ENCODE results near the gene C1orf115.
A peak's percentile ranks its signal among the peaks of the same experiment; 100 is the strongest.

The C1orf115 gene

GRCh38 chr1:220690140-220691052 lies at the start of gene C1orf115:
C1orf115 (plus strand) TSS chr1:220690363; CDS start chr1:220690403, 40 bp downstream.
- Histone ChIP-seq H3K27me3 (ENCODE audit: control insufficient read depth in 1 of 2, insufficient read depth in 2 of 2, low read length in 2 of 2) (peaks cover 32% of the 10 kb centered on the region in 2 donors), H3K36me3 (ENCODE audit: control insufficient read depth in 2 of 2, insufficient read depth in 2 of 2, low read length in 2 of 2) (no peaks in the 10 kb centered on the region), H3K4me1 (ENCODE audit: control insufficient read depth, insufficient read depth, low read length) (peaks cover 12% of the 10 kb centered on the region), H3K9me3 (ENCODE audit: control insufficient read depth in 2 of 2, low read length in 2 of 2) (no peaks in the 10 kb centered on the region), H3K4me3 (ENCODE audit: low read length in 2 of 2) (peak within 1 kb of the TSS; percentile 69 to 74), H3K27ac (ENCODE audit: low read length) (no peak within 1 kb of the TSS), H3K9ac (ENCODE audit: low read length in 2 of 2) (no peak within 1 kb of the TSS)

- peaks cover 0 to 5% of the 10 kb centered on the region in 2 donors for H3K36me3 ChIP-seq (ENCODE audit: control insufficient read depth in 2 of 2, insufficient read depth in 2 of 2, low read length in 2 of 2)
- no peak overlapping the region for H3K4me3 ChIP-seq (ENCODE audit: low read length in 2 of 2)
- no peaks in the 10 kb centered on the region for H3K4me1 ChIP-seq (ENCODE audit: control insufficient read depth, insufficient read depth, low read length)
- H3K27me3 ChIP-seq (ENCODE audit: control insufficient read depth in 1 of 2, insufficient read depth in 2 of 2, low read length in 2 of 2): no peaks in the 10 kb centered on the region
- no peak overlapping the region for H3K9ac ChIP-seq (ENCODE audit: low read length in 2 of 2)
- H3K27ac ChIP-seq (ENCODE audit: low read length): no peak overlapping the region
- no peaks in the 10 kb centered on the region for H3K9me3 ChIP-seq (ENCODE audit: control insufficient read depth in 2 of 2, low read length in 2 of 2)
Observed at GRCh38 chr1:220642285-220642684, 47.9 kb upstream of the C1orf115 start.

DNA sequence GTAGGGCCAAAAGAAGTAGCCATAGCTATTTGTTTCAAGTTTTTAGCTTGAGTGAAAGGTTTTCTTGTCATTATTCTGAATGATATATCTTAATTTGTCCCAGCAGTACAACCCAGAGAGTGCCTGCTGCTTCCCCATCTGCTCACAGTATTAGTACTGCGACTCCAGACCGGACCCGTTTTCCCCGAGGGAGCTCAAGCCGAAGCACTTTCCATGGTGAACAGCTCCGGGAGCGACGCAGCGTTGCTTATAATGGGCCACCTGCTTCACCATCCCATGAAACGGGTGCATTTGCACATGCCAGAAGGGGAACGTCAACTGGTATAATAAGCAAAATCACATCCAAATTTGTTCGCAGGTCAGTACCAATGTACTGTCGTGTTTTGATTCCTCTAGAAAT lies 37.2 kb upstream of the C1orf115 start:
- H3K9me3 ChIP-seq (ENCODE audit: control insufficient read depth in 2 of 2, low read length in 2 of 2): no peaks in the 10 kb centered on the region
- H3K27me3 ChIP-seq (ENCODE audit: control insufficient read depth in 1 of 2, insufficient read depth in 2 of 2, low read length in 2 of 2): no peaks in the 10 kb centered on the region
- H3K9ac ChIP-seq (ENCODE audit: low read length in 2 of 2): no peak overlapping the region
- H3K36me3 ChIP-seq (ENCODE audit: control insufficient read depth in 2 of 2, insufficient read depth in 2 of 2, low read length in 2 of 2): peaks cover 11 to 15% of the 10 kb centered on the region in 2 donors
- H3K4me1 ChIP-seq (ENCODE audit: control insufficient read depth, insufficient read depth, low read length): no peaks in the 10 kb centered on the region
- H3K27ac ChIP-seq (ENCODE audit: low read length): no peak overlapping the region
- no peak overlapping the region for H3K4me3 ChIP-seq (ENCODE audit: low read length in 2 of 2)

GRCh38 chr1:220655509-220655908 lies 34.7 kb upstream of the C1orf115 start:
- Histone ChIP-seq H3K9me3 (ENCODE audit: control insufficient read depth in 2 of 2, low read length in 2 of 2) (no peaks in the 10 kb centered on the region), H3K4me3 (ENCODE audit: low read length in 2 of 2) (no peak overlapping the region), H3K4me1 (ENCODE audit: control insufficient read depth, insufficient read depth, low read length) (no peaks in the 10 kb centered on the region), H3K9ac (ENCODE audit: low read length in 2 of 2) (no peak overlapping the region), H3K27me3 (ENCODE audit: control insufficient read depth in 1 of 2, insufficient read depth in 2 of 2, low read length in 2 of 2) (no peaks in the 10 kb centered on the region), H3K27ac (ENCODE audit: low read length) (no peak overlapping the region), H3K36me3 (ENCODE audit: control insufficient read depth in 2 of 2, insufficient read depth in 2 of 2, low read length in 2 of 2) (peaks cover 11 to 15% of the 10 kb centered on the region in 2 donors)

DNA sequence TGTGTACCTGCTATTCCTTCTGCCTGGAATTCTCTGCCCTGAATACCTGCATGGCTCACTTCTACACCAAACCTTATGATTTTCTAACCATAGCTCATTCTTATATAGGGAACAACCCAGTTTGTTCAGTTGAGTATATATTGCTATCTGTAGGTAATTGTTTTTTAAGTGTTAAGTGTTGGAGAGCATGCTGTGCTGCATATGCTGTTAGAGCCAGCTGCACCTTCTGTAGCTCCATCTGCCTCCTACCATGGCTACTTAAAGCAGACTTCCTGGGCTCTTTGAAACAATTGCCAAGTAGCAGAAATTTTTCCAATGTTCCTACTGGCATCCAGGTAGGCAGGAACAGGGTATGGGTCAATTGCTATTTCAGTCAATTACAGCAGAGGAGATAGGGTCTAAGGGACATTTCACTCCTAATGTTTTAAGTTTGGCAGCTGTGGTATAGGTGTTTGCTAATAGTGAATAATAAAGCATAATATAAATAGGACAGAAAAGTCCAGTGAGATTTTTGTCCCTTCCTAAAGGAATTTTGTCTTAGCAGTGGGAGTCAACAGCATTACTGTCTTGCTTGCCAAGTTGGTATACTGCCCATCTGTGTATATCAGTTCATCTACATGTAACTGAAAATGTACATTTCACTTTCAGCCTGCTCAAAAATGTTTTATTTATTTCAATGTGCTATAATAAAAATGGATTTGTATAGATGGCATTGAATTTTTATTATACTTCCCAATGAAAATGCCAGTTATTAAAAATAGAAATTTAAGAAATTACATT lies 34.0 kb upstream of the C1orf115 start:
- H3K9me3 ChIP-seq (ENCODE audit: control insufficient read depth in 2 of 2, low read length in 2 of 2): no peaks in the 10 kb centered on the region
- H3K36me3 ChIP-seq (ENCODE audit: control insufficient read depth in 2 of 2, insufficient read depth in 2 of 2, low read length in 2 of 2): peaks cover 11 to 18% of the 10 kb centered on the region in 2 donors
- H3K27ac ChIP-seq (ENCODE audit: low read length): no peak overlapping the region
- no peak overlapping the region for H3K9ac ChIP-seq (ENCODE audit: low read length in 2 of 2)
- no peak overlapping the region for H3K4me3 ChIP-seq (ENCODE audit: low read length in 2 of 2)
- H3K4me1 ChIP-seq (ENCODE audit: control insufficient read depth, insufficient read depth, low read length): no peaks in the 10 kb centered on the region
- no peaks in the 10 kb centered on the region for H3K27me3 ChIP-seq (ENCODE audit: control insufficient read depth in 1 of 2, insufficient read depth in 2 of 2, low read length in 2 of 2)

- Histone ChIP-seq H3K36me3 (ENCODE audit: control insufficient read depth in 2 of 2, insufficient read depth in 2 of 2, low read length in 2 of 2) (no peaks in the 10 kb centered on the region), H3K4me1 (ENCODE audit: control insufficient read depth, insufficient read depth, low read length) (no peaks in the 10 kb centered on the region), H3K9me3 (ENCODE audit: control insufficient read depth in 2 of 2, low read length in 2 of 2) (no peaks in the 10 kb centered on the region)
Observed at GRCh38 chr1:220666349-220666748, 23.8 kb upstream of the C1orf115 start.

DNA sequence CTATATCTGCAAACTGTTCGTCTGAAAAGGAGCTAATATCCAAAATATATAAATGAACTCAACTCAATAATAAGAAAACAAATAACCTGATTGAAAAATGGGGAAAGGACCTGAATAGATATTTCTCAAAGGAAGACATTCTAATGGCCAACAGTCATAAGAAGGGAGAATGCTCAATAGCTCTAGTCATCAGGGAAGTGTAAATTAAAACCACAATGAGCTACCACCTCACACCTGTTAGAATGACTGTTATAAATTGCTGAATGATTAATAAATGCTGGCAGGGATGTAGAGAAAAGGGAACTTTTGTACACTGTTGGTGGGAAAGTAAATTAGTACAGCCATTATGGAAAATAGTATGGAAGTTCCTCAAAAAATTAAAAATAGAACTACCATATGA lies 21.2 kb upstream of the C1orf115 start:
- H3K9me3 ChIP-seq (ENCODE audit: control insufficient read depth in 2 of 2, low read length in 2 of 2): no peaks in the 10 kb centered on the region
- peaks cover 0 to 4% of the 10 kb centered on the region in 2 donors for H3K27me3 ChIP-seq (ENCODE audit: control insufficient read depth in 1 of 2, insufficient read depth in 2 of 2, low read length in 2 of 2)
- no peaks in the 10 kb centered on the region for H3K36me3 ChIP-seq (ENCODE audit: control insufficient read depth in 2 of 2, insufficient read depth in 2 of 2, low read length in 2 of 2)
- H3K4me1 ChIP-seq (ENCODE audit: control insufficient read depth, insufficient read depth, low read length): no peaks in the 10 kb centered on the region
- no peak overlapping the region for H3K9ac ChIP-seq (ENCODE audit: low read length in 2 of 2)
- no peak overlapping the region for H3K27ac ChIP-seq (ENCODE audit: low read length)
- no peak overlapping the region for H3K4me3 ChIP-seq (ENCODE audit: low read length in 2 of 2)

More at GRCh38 chr1:220666349-220666748, 23.8 kb upstream of the C1orf115 start:
- no peaks in the 10 kb centered on the region for H3K27me3 ChIP-seq (ENCODE audit: control insufficient read depth in 1 of 2, insufficient read depth in 2 of 2, low read length in 2 of 2)
- no peak overlapping the region for H3K27ac ChIP-seq (ENCODE audit: low read length)
- no peak overlapping the region for H3K4me3 ChIP-seq (ENCODE audit: low read length in 2 of 2)
- no peak overlapping the region for H3K9ac ChIP-seq (ENCODE audit: low read length in 2 of 2)

GRCh38 chr1:220670365-220670764 lies 19.8 kb upstream of the C1orf115 start:
- no peaks in the 10 kb centered on the region for H3K9me3 ChIP-seq (ENCODE audit: control insufficient read depth in 2 of 2, low read length in 2 of 2)
- no peaks in the 10 kb centered on the region for H3K36me3 ChIP-seq (ENCODE audit: control insufficient read depth in 2 of 2, insufficient read depth in 2 of 2, low read length in 2 of 2)
- H3K27ac ChIP-seq (ENCODE audit: low read length): no peak overlapping the region
- no peaks in the 10 kb centered on the region for H3K4me1 ChIP-seq (ENCODE audit: control insufficient read depth, insufficient read depth, low read length)
- H3K4me3 ChIP-seq (ENCODE audit: low read length in 2 of 2): no peak overlapping the region
- H3K27me3 ChIP-seq (ENCODE audit: control insufficient read depth in 1 of 2, insufficient read depth in 2 of 2, low read length in 2 of 2): peaks cover 0 to 4% of the 10 kb centered on the region in 2 donors
- H3K9ac ChIP-seq (ENCODE audit: low read length in 2 of 2): no peak overlapping the region

GRCh38 chr1:220673921-220674320 lies 16.2 kb upstream of the C1orf115 start:
- H3K27ac ChIP-seq (ENCODE audit: low read length): no peak overlapping the region
- no peak overlapping the region for H3K9ac ChIP-seq (ENCODE audit: low read length in 2 of 2)
- H3K4me1 ChIP-seq (ENCODE audit: control insufficient read depth, insufficient read depth, low read length): no peaks in the 10 kb centered on the region
- no peaks in the 10 kb centered on the region for H3K9me3 ChIP-seq (ENCODE audit: control insufficient read depth in 2 of 2, low read length in 2 of 2)
- H3K27me3 ChIP-seq (ENCODE audit: control insufficient read depth in 1 of 2, insufficient read depth in 2 of 2, low read length in 2 of 2): peaks cover 0 to 4% of the 10 kb centered on the region in 2 donors
- no peaks in the 10 kb centered on the region for H3K36me3 ChIP-seq (ENCODE audit: control insufficient read depth in 2 of 2, insufficient read depth in 2 of 2, low read length in 2 of 2)
- no peak overlapping the region for H3K4me3 ChIP-seq (ENCODE audit: low read length in 2 of 2)

DNA sequence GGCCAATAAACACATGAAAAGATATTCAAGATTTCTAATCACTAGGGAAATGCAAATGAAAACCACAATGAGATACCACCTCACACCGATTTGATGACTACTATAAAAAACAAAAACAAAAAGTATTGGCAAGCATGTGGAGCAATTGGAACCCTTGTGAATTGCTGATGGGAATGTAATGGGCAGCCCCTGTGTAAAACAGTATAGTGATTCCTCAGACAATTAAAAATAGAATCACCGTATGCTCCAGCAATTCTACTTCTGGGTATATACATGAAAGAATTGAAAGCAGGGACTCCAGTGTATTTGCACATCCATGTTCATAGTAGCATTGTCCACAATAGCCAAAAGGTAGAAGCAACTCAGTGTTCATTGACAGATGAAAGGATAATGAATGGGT lies 12.9 kb upstream of the C1orf115 start:
- Histone ChIP-seq H3K36me3 (ENCODE audit: control insufficient read depth in 2 of 2, insufficient read depth in 2 of 2, low read length in 2 of 2) (no peaks in the 10 kb centered on the region), H3K4me1 (ENCODE audit: control insufficient read depth, insufficient read depth, low read length) (no peaks in the 10 kb centered on the region), H3K27ac (ENCODE audit: low read length) (no peak overlapping the region), H3K4me3 (ENCODE audit: low read length in 2 of 2) (no peak overlapping the region), H3K9me3 (ENCODE audit: control insufficient read depth in 2 of 2, low read length in 2 of 2) (no peaks in the 10 kb centered on the region), H3K27me3 (ENCODE audit: control insufficient read depth in 1 of 2, insufficient read depth in 2 of 2, low read length in 2 of 2) (peaks cover 0 to 4% of the 10 kb centered on the region in 2 donors), H3K9ac (ENCODE audit: low read length in 2 of 2) (no peak overlapping the region)

Measured in stomach smooth muscle (tissue), 2 donors.